Measurements from ENCODE around the gene PTGDR2.

DNA sequence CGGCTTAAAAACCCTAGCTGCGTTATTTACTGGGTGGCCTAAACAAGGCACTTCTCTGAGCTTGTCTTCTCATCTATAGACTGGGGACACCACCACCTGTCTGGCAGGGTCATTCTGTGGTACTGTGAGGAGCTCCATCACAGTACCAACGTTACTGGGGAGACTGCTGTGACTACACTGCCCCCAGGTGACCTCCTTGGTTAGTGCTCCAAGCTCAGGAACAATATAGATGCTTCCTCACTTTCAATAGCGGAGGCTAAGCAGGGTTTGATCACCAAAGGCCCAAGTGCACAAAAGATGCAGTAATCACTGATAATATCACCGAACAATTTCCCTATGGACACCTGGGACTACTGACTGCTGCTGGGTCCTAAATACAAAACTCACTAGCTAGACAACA, 31.8 kb upstream of the PTGDR2 start:
- TF ChIP-seq, protein P1, sequence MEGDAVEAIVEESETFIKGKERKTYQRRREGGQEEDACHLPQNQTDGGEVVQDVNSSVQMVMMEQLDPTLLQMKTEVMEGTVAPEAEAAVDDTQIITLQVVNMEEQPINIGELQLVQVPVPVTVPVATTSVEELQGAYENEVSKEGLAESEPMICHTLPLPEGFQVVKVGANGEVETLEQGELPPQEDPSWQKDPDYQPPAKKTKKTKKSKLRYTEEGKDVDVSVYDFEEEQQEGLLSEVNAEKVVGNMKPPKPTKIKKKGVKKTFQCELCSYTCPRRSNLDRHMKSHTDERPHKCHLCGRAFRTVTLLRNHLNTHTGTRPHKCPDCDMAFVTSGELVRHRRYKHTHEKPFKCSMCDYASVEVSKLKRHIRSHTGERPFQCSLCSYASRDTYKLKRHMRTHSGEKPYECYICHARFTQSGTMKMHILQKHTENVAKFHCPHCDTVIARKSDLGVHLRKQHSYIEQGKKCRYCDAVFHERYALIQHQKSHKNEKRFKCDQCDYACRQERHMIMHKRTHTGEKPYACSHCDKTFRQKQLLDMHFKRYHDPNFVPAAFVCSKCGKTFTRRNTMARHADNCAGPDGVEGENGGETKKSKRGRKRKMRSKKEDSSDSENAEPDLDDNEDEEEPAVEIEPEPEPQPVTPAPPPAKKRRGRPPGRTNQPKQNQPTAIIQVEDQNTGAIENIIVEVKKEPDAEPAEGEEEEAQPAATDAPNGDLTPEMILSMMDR (conservative IDR thresholded peaks at IDR 0.05), result peak; percentile 69
- TF ChIP-seq ZFX (IDR thresholded peaks at IDR 0.05), result no peak

Measured in C4-2B (cell line).